NT2/D1 (cell line): ENCODE data around the gene STOX2.
"Not testable (repeated sequence)": the region's sequence is repeated elsewhere in the genome, so short reads cannot be mapped to it uniquely, and the experiment has no call there.

ENCODE experiments used
- DNase-seq: peaks from one replicate; pipeline ENCODE4 v3.0.0-alpha.2; 2011; ENCODE audit warnings: low read depth, low spot score
- H3K27me3 ChIP-seq: 2 replicates; pipeline ENCODE4 v1.6.0; 2011; ENCODE audit warnings: mild to moderate bottlenecking; ENCODE audit not compliant: insufficient read length, insufficient read depth
- H3K36me3 ChIP-seq: 2 replicates; pipeline ENCODE4 v1.6.1; 2011; ENCODE audit warnings: mild to moderate bottlenecking, low read length, mixed read lengths; ENCODE audit not compliant: insufficient read depth, insufficient read length
- H3K4me1 ChIP-seq: 2 replicates; pipeline ENCODE4 v1.5.1; 2011; ENCODE audit not compliant: insufficient read depth, insufficient read length
- H3K4me3 ChIP-seq: 2 replicates; pipeline ENCODE4 v1.5.1; 2011; ENCODE audit warnings: low read depth; ENCODE audit not compliant: insufficient read length
- H3K9ac ChIP-seq: 2 replicates; pipeline ENCODE4 v1.6.0; 2011; ENCODE audit warnings: low read depth; ENCODE audit not compliant: insufficient read length
- H3K9me3 ChIP-seq: 2 replicates; pipeline ENCODE4 v1.5.1; 2011; ENCODE audit warnings: mild to moderate bottlenecking, low read length; ENCODE audit not compliant: insufficient read depth
- SUZ12 ChIP-seq: IDR thresholded peaks from 2 replicates; pipeline ENCODE4 v1.6.1; 2011; ENCODE audit not compliant: insufficient read length, insufficient read depth; ENCODE audit errors: extremely low read depth
- YY1 ChIP-seq: IDR thresholded peaks from 2 replicates; pipeline ENCODE4 v1.6.1; 2011; ENCODE audit not compliant: insufficient read length, insufficient read depth
- ZNF274 ChIP-seq: IDR thresholded peaks from 2 replicates; pipeline ENCODE4 v1.6.1; 2011; ENCODE audit warnings: mild to moderate bottlenecking, low read depth, low read length

Gene STOX2

GRCh38 chr4:184028561-184029374 is 123.7 kb downstream of the STOX2 start:
- no peak for DNase-seq
- no peak overlapping the region for H3K9ac ChIP-seq
- no peaks in the 10 kb centered on the region for H3K27me3 ChIP-seq
- H3K36me3 ChIP-seq: no peaks in the 10 kb centered on the region
- TF ChIP-seq ZNF274 (no peak), SUZ12 (no peak), YY1 (no peak)
- H3K9me3 ChIP-seq: no peaks in the 10 kb centered on the region
- no peaks in the 10 kb centered on the region for H3K4me1 ChIP-seq
- H3K4me3 ChIP-seq: no peak overlapping the region

- Histone ChIP-seq H3K4me3 (no peak overlapping the region), H3K4me1 (no peaks in the 10 kb centered on the region), H3K9ac (no peak overlapping the region), H3K36me3 (no peaks in the 10 kb centered on the region), H3K9me3 (no peaks in the 10 kb centered on the region), H3K27me3 (no peaks in the 10 kb centered on the region)
- TF ChIP-seq ZNF274 (no peak), YY1 (no peak), SUZ12 (no peak)
- no peak for DNase-seq
Measured at GRCh38 chr4:184030036-184030435, 124.9 kb downstream of the STOX2 start.

DNA sequence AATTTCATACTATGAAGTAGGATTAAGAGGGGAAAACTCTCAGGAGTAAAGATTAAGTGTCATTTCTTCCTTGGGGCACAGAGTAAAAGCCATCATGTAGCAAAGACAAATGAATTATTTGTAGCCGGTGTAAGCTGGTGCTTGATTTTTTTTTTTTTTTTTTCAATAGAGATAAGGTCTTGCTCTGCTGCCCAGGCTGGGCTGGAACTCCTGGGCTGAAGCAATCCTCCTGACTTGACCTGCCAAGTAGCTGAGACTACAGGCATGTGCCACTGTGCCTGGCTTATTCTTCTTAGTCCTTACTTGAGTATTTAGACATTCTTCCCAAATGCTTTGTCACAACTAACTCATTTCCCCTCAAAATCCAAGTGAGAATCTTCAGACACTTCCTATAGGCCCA is 125.7 kb downstream of the STOX2 start:
- Histone ChIP-seq H3K4me3 (no peak overlapping the region), H3K9me3 (no peaks in the 10 kb centered on the region), H3K36me3 (no peaks in the 10 kb centered on the region), H3K4me1 (no peaks in the 10 kb centered on the region), H3K9ac (no peak overlapping the region), H3K27me3 (no peaks in the 10 kb centered on the region)
- no peak for TF ChIP-seq ZNF274
- TF ChIP-seq YY1: no peak
- TF ChIP-seq SUZ12: no peak
- no peak for DNase-seq

- no peaks in the 10 kb centered on the region for H3K4me1 ChIP-seq
- H3K9me3 ChIP-seq: no peaks in the 10 kb centered on the region
- DNase-seq: no peak
- H3K36me3 ChIP-seq: no peaks in the 10 kb centered on the region
- no peak overlapping the region for H3K4me3 ChIP-seq
- TF ChIP-seq ZNF274 (no peak), SUZ12 (no peak), YY1 (no peak)
- no peak overlapping the region for H3K9ac ChIP-seq
- H3K27me3 ChIP-seq: no peaks in the 10 kb centered on the region
Measured at GRCh38 chr4:184032091-184032490, 127.0 kb downstream of the STOX2 start.

DNA sequence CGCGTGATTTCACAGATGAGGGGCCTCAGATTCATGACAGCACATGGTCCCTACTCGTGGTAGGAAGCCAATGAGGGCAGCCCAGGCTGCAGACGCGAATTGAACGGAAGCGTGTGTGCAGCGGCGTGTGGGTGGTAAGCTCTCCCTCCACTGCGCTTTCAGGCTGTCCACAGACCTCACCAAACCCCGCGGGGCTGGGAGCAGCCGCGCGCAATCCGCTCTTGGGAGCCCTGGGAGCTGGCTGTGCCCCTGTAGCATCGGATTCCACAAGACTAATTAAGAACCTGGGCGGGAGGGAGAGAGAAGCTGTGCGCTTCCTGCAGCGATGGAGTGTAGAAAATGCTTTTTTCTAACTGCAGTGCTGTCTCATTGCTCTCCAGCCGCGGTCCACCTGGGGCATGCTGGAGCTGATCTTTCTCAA is 134.9 kb downstream of the STOX2 start:
- H3K9me3 ChIP-seq: 0 out of 2 replicates have a peak, but pooled peaks cover 4% of the 10 kb centered on the region
- no peak overlapping the region for H3K9ac ChIP-seq
- no peaks in the 10 kb centered on the region for H3K36me3 ChIP-seq
- no peak for DNase-seq
- no peaks in the 10 kb centered on the region for H3K4me1 ChIP-seq
- H3K27me3 ChIP-seq: no peaks in the 10 kb centered on the region
- TF ChIP-seq YY1 (no peak), SUZ12 (no peak), ZNF274 (no peak)
- H3K4me3 ChIP-seq: no peak overlapping the region

- Histone ChIP-seq H3K4me3 (no peak overlapping the region), H3K9ac (no peak overlapping the region), H3K36me3 (no peaks in the 10 kb centered on the region), H3K9me3 (peaks cover 15% of the 10 kb centered on the region), H3K4me1 (no peaks in the 10 kb centered on the region), H3K27me3 (no peaks in the 10 kb centered on the region)
- TF ChIP-seq SUZ12 (no peak), ZNF274 (no peak), YY1 (no peak)
- no peak for DNase-seq
Measured at GRCh38 chr4:184041156-184041555, 136.0 kb downstream of the STOX2 start.

DNA sequence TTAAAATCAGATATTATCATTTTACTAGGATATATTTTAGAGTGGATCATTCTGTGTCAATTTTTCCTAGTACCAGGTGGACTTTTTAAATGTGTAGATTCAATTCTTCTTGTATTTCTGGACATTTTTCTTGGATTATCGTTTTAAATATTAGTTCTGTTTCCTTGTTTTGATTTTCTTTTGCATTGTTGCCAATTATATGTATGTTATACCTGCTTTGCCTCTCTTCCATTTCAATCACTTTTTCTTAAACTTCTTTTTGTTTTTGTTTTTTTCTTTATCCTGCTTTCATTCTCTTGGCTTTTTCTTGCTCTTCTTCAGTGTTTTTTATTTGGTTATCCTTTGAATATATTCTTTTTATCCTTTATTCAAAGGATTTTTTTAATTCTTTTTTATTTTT is 141.0 kb downstream of the STOX2 start:
- no peak for DNase-seq
- no peaks in the 10 kb centered on the region for H3K4me1 ChIP-seq
- no peak for TF ChIP-seq SUZ12
- no peaks in the 10 kb centered on the region for H3K36me3 ChIP-seq
- H3K27me3 ChIP-seq: no peaks in the 10 kb centered on the region
- no peak overlapping the region for H3K4me3 ChIP-seq
- peaks cover 22% of the 10 kb centered on the region for H3K9me3 ChIP-seq
- no peak overlapping the region for H3K9ac ChIP-seq

GRCh38 chr4:184051262-184051661 is 146.2 kb downstream of the STOX2 start:
- not testable (repeated sequence) for H3K4me3 ChIP-seq, H3K27me3 ChIP-seq, H3K36me3 ChIP-seq, H3K9me3 ChIP-seq, DNase-seq, H3K4me1 ChIP-seq, H3K9ac ChIP-seq
